COLO829 (cell line): ENCODE results near the gene LOXHD1.

ENCODE experiments used
- DNase-seq: peaks from one replicate; pipeline ENCODE4 v3.0.0; 2012; ENCODE audit warnings: low spot score

The LOXHD1 gene

DNA sequence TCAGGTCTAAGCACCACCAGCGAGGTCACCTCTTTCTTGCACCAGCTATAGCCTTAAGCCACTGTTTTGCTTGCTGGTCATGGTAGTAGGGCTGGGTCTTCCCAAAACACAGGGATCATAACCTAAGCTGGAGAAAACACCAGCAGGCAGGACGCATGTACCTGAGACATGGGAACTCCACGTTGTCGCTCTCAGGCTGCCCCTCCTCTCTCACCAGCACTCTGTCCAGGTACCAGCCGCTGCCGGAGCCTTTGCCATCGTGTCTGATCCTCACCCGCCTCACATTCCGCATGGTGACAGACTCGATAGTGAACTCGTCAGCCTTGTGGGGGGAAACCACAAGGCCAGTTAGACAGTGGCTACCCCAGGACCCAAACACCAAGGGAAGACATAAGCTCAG, 79.5 kb downstream of the LOXHD1 start:
- DNase-seq: no peak

DNA sequence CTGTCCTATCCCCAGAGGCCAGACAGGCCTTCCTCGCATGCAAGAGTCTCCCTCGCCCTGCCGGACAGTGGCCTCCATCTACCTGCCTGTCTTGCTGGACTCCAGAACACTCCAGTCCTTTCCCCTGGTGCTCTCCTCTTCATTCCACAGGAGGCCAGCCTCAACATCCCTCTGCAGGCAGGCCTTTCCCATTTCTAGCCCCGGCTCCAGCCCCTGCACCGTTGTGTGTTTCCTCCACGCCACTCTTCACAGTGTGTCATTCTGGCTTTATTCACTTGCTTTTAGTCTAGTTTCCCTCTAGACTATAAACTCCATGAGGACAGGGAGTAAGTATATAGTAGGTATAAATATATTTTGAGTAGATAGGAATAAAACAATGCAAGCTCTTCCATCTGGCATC, 81.2 kb downstream of the LOXHD1 start:
- no peak for DNase-seq

DNA sequence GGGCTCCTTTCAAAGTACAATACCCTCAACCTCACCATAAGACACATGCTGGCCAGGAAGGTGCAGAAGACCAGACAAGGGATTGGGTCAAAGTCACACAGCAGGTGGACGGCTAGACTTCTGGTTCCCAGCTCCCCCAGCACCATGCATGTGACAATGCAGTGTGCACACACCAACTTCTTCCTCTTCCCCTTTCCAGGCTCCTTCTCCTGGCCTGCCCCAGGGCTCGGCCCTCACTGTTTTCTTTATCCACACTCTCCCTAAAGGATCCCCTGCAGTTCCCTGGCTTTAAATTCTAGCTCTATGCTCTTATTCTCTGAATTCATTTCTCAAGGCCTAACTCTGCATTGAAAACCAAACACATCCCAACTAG, 82.3 kb downstream of the LOXHD1 start:
- no peak for DNase-seq

DNA sequence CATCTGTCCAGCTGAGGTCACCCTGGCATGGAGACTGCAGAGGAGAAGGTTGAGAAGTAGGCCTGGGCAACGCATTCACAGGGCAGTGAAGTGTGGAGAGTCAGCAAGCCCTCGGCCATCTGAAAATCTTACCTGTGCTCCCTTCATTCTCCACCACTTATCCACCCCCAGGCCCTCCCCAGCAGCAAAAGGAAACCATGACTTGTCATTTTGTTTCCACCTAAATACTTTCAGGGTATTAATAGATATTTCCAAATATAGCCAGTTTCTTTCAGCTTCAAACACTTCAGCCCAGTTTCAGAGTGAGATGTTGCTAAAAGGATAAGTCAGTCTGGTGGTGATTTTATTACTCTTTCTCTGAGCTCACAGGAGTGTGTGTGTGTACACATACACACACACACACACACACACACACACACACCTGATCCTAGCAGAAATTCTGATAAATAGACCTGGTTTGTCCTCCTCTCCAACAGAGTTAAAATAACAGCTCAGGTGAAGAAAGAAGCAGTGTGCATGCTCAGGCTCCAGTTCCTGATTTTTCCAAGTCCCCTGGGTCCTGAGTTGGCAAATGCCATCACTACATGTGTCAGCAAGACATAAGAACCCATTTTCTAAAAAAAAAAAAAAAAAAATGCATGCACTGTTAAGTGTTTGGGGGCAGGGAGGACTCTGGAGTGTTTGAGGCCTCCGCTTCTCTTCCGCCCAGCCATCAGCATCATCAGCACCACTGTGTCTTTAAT, 82.8 kb downstream of the LOXHD1 start:
- DNase-seq: no peak

DNA sequence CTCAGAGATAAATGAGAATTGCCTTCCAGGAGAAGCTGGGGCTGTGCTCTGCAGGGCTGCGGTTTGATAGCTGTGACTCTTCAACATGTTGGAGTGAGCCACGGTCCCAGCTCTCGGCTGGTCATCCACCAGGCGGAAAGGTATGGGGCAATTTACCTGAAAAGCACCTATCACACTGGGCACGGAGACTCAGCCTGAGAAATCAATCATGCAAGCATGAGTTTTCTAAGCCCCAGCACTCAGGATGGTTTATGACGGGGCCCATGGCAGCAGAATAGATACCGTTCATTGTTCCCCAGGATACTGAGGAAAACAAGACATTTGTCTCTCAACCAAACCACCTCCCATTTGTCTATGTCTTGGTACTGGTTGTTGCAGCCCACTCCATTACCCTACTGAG, 83.9 kb downstream of the LOXHD1 start:
- no peak for DNase-seq

DNA sequence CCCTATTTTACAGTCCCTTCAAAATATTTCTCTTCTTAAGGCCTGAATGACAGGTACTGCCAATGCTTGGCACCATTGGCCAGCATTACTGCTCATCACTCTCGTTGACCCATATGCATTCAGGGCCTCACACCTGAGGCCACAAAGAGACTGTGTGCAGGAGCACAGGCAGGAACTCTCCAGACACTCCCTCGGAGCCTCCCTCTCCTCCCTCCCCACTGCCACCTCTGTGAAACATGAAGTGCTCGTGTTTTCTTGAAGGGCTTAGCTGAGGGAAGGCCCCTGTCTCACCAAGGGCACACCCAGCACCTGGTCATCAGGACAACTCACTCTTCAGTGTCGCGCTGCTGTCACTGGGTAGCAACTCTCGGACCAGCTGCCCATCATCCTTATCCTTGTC, 85.3 kb downstream of the LOXHD1 start:
- no peak for DNase-seq

DNA sequence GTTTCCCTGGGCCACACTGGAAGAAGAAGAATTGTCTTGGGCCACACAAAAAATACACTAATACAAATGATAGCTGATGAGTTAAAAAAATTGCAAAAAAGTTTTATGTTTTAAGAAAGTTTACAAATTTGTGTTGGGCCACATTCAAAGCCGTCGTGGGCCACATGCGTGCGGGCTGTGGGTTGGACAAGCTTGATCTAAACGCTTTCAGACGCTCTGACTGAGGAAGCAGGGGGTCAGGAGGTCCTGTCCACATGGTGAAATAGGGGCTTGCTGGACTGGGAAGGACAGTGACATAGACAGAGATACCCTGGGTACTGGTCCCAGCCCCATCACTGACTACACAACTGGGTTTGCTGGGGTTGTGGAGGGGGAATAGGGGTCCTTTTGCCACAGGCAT, 86.4 kb downstream of the LOXHD1 start:
- DNase-seq: no peak

DNA sequence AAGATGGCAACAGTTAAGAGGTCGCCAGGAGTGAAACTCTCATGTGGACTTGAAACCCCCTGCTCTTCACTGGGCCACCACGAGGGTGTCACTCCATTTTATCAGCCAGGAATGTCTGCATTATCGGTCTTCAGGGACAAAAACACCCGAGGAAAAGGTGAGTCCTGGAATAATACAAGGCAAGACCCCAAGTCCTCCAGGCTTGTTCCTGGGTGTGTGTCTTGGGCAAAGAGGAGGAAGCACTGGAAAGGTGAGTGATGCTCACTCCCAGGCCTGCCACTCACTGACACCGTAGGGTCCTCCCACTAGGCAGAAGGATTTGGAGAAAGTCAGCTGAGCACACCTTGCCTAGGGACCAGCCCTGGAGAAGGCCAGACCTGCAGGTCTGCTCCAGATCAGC, 86.9 kb downstream of the LOXHD1 start:
- DNase-seq: no peak

DNA sequence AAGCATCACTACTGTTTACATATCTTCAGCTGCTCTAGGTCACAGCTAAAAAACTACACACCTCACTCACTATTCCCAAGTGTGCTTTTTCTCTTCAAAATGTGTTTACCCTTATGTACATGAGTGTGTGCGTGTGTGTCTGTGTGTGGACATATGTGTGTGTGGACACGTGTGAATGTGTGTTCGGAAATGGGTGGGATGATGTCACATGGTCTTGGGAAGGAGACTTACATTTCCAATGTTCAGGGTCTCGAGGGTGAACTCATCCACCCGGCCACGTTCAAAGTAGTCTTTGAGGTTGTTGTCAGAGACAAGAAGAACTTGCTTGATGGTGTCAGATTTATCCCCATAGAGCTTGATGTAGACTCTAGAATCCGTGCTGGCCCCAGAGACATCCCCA, 87.8 kb downstream of the LOXHD1 start:
- no peak for DNase-seq

DNA sequence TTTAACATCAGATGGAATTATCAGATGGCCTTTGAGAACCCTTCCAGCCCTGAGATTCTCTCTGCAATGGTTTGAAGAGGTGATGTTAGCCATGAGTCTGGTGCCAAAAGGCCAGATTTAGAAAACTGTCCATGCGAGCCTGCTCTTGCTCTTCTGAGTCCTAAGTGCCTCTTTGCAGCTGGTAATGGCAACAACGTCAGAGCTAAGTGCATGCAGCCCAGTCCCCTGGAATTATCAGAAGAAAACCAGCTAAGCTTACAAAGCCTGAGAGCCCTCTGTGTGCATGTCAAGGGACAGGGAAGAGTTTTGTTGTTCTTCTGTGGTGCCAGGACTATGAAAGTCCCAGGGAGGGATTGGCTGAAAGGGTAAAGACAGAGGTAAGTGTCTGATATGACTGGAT, 89.8 kb downstream of the LOXHD1 start:
- no peak for DNase-seq

DNA sequence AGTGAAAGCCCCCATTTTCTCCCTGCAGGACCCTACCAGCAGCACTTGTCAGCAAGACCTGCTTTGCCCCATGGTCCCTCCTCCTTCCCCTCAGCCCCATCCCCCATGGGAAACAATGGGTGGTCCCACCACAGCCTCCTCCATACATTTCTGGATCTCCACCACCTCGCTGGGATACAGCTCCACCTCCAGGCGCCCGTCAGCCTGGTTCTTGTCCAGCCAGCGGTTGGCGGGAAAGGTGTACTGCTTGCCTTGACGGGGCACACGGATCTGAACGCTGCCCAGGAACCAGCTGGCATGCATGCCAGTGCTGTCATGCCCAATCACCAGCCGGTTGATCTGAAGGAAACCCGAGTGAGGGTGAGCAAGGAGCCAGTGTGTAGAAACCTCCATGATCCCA, 90.9 kb downstream of the LOXHD1 start:
- DNase-seq: no peak

DNA sequence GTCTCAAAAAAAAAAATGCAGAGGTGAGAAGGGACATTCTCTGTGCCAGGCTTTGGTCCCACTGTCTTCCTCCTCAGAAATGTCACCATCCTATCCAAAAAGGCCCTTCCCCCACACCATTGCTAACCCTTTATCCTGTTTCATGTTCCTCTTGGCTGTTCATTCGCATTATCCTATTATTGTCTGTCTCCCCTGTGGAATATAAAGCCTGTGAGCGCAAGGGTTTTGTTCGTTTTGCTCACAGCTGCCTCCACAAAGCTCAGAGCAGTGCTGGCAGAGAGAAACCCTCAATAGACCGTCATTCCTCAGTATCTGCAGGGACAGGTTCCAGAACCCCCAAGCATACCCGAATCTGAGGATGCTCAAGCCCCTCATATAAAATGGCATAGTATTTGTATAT, 91.8 kb downstream of the LOXHD1 start:
- DNase-seq: no peak

DNA sequence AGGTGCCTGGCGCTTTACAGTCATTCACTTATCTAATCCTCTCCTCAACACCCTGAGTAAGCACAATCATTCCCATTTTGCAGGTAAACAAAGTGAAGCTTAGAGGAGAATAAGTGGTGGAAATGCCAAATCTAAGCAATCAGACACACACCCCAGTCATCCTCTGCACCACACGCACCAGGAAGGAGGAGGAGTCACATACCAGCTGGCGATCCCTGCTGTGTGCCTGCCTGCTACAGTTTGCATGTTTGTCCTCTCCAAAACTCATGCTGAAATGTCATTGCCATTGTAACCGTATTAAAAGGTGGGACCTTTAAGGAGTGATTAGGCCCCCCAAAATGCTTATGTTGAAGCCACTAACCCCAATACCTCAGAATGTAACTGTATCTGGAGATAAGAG, 93.7 kb downstream of the LOXHD1 start:
- DNase-seq: no peak

DNA sequence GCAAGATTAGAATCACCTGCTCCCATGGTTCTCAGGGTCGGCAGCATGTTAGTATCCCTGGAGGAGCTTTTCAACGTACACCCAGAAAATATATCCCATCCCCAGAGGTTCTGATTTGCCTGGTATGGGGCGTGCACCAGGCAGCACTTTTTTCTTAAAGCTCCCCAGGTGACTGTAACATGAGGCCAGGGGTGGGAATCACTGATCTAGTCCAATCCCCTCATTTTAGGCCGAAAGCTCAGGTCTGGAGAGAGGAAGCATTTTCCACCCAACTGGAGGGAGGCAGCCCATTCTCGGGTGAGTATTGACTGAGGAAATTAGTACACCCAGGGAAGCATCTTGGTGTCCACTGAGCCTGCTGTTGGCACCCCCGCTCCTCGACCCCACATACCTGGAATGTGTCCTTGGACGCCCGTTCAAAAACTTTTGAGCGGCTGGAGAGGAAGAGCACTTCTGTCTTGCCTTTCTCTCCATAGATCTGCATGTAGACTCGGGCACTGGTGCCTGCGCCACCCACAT, 94.3 kb downstream of the LOXHD1 start:
- DNase-seq: no peak

DNA sequence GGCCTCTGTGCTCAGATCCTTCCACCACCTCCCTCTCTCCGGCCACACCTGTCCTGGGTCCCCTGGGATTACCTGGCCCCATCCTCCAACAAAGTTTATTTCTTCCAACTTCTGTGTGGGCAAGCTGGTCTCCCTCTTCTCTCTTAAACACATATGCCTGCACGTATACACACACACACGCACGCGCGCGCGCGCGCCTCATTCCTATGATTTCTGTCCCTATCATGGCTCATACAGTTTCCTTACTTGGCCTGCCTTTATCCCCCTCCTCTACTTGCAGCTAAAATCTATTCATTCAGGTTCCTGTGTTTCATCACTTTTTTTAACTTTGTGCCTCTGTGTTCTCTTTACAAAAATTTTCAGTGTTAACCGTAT, 96.4 kb downstream of the LOXHD1 start:
- DNase-seq: no peak

DNA sequence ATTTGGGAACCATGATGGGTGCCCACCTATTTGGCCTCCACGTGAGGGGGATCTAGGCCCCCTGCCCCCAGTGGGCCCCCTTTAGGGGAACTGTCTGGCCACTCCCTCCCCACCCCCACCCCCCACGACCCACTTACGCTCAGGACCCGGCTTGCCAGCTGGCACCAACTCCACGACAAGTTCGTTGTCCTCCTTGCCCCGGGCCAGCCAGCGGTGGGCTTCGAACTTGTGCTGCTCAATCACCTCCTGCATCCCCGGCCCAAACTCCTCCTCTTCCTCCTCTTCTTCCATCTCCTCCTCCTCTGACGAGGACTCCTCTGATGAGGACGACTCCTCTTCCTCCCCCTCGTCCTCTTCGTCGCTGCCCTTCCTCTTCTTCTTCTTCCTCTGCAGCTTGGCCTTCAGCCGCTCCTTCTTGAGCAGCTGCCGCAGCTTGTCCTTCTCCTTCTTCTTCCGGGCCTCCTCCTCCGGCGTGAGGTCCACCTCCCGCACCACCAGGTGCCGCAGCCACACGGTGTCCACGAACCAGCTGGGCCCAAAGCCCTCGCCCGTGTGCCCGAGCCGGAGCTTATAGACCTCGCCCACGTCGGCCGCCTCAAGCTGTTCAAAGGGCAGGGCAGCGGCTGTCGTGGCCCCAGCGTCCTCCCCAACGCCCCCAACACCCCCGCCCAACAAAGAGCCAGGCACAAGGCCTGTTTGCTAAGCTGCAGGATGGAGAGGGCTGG, 96.9 kb downstream of the LOXHD1 start:
- DNase-seq: no peak

DNA sequence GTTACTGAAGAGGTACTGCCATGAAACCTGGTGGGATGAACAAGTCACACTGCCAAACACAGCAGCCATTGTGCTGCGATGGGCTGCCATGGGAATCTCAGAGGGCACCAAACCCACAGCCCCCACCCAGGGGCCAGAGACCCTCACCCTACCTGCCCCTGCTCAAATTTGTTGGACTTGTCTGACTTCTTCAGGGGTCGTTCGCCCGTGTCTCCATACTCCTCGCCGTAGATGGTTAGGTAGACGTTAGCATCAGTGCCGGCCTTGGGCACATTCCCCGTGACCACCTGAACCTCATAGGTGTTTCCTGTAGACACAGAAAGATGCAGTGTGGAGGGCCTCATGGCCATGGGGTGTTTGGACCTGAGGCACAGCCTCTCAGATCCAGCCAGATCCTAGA, 97.7 kb downstream of the LOXHD1 start:
- no peak for DNase-seq

DNA sequence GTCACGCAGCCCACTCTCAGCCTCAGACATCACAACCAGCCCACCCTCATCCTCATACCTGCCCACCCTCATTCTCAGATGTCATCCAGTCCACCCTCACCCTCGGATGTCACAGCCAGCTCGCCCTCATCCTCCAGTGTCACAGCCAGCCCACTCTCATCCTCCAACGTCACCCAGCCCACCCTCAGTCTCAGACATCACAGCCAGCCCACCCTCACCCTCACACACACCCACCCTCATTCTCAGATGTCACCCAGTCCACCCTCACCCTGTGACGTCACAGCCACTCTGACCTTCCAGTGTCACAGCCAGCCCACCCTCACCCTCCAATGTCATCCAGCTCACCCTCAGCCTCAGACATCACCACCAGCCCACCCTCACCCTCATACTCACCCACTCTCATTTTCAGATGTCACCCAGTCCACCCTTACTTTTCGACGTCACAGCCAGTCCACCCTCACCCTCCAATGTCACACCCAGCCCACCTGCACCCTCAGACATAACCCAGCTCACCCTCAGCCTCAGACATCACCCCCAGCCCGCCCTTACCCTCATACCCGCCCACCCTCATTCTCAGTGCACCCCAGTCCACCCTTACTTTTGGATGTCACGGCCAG, 100.3 kb downstream of the LOXHD1 start:
- DNase-seq: no peak

DNA sequence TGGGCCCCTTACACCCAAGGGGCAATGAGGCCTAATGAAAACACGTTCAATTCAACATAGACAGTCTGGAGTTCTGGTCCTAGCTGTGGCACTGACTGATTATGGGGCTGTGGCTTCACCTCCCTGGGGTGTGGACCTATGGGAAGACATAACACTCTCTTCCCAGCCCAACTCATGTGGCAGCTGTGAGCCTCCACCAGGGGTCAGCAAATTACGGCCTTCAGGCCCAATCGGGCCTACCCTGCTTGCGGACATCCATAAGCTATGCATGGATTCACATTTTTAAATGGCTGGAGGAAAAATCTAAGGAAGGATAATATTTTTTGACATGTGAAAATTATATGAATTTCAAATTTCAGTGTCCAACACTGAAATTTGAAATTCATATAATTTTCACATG, 101.3 kb downstream of the LOXHD1 start:
- peak; percentile 37 for DNase-seq

DNA sequence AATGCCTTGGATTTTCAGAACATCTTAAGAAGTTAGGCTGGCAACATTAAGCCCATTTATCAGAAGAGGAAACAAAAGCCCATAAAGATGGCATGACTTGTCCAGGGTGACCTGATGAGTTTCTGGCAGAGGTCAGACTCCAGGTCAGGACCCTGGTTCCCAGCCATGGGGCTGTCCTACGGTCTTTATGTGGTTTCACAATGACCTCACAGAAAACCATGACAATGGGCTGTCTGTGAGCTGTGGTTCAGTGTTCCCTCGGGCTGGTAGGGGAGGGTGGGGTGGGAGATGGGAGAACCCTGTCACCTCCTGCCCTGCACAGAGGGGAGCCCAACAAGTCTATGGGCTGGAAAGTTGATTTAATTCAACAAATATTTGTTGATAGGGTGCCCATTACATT, 101.8 kb downstream of the LOXHD1 start:
- peak; percentile 58 for DNase-seq

DNA sequence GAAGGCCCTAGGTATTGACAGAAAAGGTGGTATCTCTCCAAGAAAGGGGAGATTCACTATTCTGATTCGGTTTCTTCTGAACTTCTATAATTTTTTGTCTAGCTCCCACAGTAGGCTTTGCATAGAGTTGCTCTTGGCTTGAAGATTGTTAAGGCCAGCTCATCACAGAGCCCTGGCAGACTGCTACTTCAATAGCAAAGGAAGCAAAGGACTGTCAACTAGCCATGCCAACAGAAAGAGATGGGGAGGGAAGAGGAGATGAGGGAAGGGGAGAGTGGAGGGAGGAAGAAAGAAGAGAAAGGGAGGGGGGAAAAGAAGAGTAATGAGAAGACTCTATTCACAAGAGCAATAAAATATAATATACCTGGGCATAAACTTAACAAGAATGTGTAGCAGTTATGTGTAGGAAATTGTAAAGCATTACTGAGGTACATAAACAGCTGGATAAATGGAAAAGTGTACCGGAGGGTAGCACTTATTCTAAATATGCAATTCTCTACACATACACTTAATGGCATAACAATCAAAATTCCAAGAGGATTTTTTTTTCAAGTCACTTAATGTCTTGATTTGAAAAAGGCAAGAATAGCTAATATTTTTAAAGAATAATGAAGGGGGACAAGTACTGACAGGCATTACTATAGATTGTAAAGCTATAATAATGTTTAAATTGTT, 102.5 kb downstream of the LOXHD1 start:
- no peak for DNase-seq

DNA sequence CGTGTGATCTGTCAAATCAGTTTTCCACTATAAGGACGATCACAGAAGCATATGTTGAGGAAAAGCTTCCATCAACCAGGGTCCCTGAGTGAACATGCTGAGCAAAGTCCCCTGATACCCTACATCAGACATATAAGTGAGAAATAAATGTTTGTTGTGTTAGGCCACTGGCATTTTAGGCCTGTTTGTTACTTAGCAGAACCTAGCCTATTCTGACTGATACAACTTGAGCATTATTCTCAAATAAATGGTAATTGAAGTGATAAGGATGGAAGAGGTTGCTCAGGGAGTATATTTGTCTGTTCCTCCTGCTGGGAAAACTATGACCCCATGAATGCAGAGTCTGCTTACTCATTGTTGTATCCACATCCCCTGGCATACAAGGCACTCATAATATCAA, 106.4 kb downstream of the LOXHD1 start:
- DNase-seq: no peak

DNA sequence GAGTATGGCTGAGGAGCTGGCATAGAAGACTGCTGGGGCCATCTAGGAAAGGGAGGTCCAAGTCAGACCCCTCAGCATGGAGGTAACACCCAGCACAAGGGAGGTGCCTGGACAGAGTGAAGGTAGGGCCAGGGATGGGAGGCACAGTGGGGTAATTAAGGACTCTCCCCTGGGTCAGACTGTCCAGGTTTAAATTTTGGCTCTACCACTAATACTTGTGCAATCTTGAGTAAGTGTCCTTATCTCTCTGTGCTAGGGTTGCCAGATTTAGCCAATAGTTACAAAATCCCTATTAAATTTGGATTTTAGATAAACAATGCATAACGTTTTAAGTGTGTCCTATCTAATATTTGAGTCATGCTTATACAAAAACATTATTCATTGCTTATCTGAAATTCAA, 109.5 kb downstream of the LOXHD1 start:
- DNase-seq: no peak
